ENCODE data around the gene PVALEF.

PVALEF gene

DNA sequence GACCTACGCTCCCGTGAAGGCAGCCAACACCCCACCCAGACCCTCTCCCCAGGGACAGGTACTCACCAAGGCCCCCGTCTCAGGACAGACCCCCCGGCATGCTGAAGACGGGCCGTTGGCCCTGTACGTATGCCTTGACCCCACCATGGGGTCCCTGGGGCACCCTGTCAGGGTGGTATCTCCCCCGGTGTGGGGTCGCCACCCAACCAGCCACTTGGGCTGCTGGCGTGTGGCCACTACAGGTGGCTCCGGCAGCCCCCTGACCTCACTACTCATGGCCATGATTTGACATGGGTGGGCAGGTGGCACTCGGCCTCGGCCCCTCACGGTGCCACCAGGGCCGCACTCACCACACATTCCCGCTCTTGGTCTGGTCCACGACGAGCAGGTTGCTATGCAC is 40.9 kb upstream of the PVALEF start:
- in situ Hi-C loops (cut with MboI; ENCODE audit: low sequenced_read_pairs, unreplicated experiment) = no loop called here
- TF ChIP-seq, protein P1, sequence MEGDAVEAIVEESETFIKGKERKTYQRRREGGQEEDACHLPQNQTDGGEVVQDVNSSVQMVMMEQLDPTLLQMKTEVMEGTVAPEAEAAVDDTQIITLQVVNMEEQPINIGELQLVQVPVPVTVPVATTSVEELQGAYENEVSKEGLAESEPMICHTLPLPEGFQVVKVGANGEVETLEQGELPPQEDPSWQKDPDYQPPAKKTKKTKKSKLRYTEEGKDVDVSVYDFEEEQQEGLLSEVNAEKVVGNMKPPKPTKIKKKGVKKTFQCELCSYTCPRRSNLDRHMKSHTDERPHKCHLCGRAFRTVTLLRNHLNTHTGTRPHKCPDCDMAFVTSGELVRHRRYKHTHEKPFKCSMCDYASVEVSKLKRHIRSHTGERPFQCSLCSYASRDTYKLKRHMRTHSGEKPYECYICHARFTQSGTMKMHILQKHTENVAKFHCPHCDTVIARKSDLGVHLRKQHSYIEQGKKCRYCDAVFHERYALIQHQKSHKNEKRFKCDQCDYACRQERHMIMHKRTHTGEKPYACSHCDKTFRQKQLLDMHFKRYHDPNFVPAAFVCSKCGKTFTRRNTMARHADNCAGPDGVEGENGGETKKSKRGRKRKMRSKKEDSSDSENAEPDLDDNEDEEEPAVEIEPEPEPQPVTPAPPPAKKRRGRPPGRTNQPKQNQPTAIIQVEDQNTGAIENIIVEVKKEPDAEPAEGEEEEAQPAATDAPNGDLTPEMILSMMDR (IDR thresholded peaks at IDR 0.05; ENCODE audit: borderline replicate concordance, control extremely low read depth, extremely low read depth, insufficient read depth, missing control alignments) = no peak
- DNase-seq (ENCODE audit: low spot score) = no peak

DNA sequence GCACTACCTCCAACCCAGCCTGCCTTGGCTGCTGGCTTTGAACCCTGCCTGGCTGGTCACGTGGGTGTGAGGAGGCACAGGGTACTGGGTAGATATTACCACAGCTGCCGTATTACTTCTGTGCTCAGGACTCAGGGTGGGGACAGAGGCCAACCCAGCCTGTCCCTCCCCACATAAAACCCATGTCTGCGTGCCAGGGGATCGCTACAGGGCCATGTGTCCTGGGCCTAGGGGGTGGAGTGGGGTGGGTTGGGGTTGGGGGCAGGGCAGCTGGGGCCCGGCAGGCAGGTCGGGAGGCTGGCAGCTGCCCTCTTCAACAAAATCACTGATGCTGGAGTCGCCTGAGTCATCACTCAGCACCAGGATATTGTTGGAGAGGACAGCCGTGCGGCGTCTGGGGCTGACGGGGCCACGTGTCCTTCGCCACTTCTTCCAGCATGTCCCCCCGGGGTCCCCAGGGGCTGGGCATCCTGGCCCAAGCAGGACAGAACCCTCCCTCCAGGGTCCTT is 39.7 kb upstream of the PVALEF start:
- no peak for DNase-seq (ENCODE audit: low spot score)
- in situ Hi-C loops (cut with MboI; ENCODE audit: low sequenced_read_pairs, unreplicated experiment) = no loop called here
- TF ChIP-seq, protein P1 (IDR thresholded peaks at IDR 0.05; ENCODE audit: borderline replicate concordance, control extremely low read depth, extremely low read depth, insufficient read depth, missing control alignments) = no peak

DNA sequence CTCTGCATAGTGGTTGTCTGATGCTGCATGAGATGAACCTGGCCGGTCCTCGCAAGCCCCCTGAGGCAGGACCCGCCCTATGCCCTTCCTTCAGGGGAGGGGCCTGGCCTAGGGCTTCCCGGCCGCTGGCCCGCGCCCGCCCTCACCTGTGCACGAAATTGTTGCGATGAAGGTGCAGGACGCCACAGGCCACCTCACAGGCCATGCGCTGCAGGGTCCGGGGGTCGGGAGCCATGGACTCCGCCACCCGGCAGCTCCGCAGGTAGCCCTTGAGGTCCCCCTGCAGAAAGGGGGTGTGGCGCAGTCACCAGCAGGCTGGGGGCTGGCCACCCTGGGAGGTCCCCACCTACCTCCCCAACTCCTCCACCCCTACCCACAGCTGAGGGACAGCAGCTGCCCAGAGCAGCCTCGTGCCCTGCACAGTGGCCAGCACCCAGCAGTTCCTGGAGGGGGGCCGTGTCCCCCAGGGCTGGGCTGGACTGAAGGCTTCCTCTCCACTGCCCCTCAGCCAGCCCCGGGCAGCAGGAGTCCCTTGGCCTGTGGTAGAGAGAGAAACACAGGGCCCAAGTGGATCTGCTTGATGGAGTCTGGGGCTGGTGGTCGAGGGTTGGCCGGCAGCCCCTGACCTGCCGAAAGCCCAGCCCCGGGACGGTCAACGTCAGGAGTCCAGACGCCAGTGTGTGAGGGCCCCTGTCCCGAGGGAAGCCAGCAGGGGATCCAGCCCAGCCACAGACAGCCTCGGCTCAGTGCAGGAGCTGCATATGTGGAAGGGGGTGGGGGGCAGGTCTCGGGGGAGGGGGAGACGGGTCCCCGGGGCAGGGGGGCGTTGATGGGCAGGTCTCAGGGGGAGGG is 38.8 kb upstream of the PVALEF start:
- no peak for DNase-seq (ENCODE audit: low spot score)
- in situ Hi-C loops (cut with MboI; ENCODE audit: low sequenced_read_pairs, unreplicated experiment) = no loop called here
- TF ChIP-seq, protein P1 (IDR thresholded peaks at IDR 0.05; ENCODE audit: borderline replicate concordance, control extremely low read depth, extremely low read depth, insufficient read depth, missing control alignments) = no peak

DNA sequence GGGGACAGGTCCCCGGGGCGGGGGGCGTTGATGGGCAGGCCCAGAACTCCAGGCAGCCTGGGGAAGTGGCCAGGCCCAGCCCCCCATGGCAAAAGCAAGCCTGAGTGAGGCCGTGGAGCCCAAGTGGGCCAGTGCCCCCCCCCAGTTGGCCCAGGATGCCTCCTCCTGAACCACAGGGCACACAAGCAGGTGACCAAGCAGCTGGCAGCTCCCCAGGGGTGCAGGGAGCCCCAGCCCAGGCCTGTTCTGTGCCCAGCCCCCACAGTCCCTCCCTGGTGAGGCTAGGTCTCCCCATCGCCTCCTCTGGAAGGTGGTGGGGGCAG is 38.2 kb upstream of the PVALEF start:
- no peak for DNase-seq (ENCODE audit: low spot score)
- in situ Hi-C loops (cut with MboI; ENCODE audit: low sequenced_read_pairs, unreplicated experiment) = no loop called here
- TF ChIP-seq, protein P1 (IDR thresholded peaks at IDR 0.05; ENCODE audit: borderline replicate concordance, control extremely low read depth, extremely low read depth, insufficient read depth, missing control alignments) = no peak

DNA sequence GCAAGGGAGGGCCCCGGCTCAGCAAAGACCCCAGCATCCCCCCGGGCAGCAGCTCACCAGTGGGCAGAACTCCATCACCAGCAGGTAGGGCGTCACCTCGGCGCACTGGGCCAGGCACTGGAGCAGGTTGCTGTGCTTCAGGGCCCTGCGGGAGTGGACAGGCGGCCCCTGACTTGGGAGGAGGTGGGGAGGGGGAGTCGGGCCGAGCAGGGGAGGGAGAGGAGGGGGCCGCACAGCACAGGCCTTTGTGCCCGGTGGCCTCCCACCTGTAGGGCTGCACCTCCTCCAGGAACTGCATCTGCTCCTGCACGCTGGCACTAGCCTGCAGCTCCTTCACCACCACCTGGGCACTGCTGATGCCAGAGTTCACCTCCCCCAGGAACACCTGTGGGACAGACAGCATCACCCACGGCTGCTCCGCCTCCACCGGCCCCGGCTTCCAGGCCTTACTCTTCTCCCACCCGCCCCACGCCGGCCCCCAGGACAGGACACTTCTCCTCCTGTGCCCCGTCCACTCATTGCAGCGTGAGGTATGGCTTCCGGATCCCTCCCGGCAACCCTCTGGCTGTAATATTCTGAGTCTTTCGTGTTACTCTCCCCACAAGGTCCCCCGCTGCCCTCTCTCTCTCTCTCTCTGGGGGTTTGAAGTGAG is 37.7 kb upstream of the PVALEF start:
- TF ChIP-seq, protein P1 (IDR thresholded peaks at IDR 0.05; ENCODE audit: borderline replicate concordance, control extremely low read depth, extremely low read depth, insufficient read depth, missing control alignments) = no peak
- DNase-seq (ENCODE audit: low spot score) = no peak
- in situ Hi-C loops (cut with MboI; ENCODE audit: low sequenced_read_pairs, unreplicated experiment) = no loop called here

DNA sequence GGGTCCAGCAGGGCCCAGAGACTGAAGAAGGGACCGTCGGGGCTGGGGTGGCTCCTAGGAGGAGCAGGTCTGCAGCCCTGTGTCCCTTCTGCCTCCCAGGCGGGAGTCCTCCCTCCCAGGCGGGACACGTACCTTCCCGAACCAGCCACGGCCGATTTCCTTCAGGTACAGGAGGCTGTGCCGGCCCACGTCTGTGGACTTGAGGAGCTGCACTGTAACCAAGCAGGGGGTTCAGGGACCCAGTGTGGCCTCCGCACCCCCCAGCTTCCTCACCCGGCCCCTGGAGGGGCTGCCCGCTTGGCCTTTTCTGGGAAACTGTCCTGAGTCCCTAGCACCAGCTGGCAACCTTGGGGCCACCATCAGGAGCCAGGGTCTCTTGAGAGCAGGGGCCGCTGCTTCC is 37.0 kb upstream of the PVALEF start:
- in situ Hi-C loops (cut with MboI; ENCODE audit: low sequenced_read_pairs, unreplicated experiment) = no loop called here
- DNase-seq (ENCODE audit: low spot score) = no peak
- TF ChIP-seq, protein P1 (IDR thresholded peaks at IDR 0.05; ENCODE audit: borderline replicate concordance, control extremely low read depth, extremely low read depth, insufficient read depth, missing control alignments) = no peak
